DOHH2 (cell line): ENCODE results near the gene SLC16A1.

Experiments
- H3F3A ChIP-seq: fragments of 200-600 bp; sonication (generic), shearing (Covaris generic); 2 replicates; pipeline ENCODE4 v1.6.0; 2016; ENCODE audit warnings: antibody characterized with exemption, mild to moderate bottlenecking; ENCODE audit not compliant: control insufficient read depth, insufficient read depth
- H3K27ac ChIP-seq: fragments of 200-600 bp; sonication (generic); 2 replicates; pipeline ENCODE4 v1.5.1; 2014; ENCODE audit warnings: low read depth, mild to moderate bottlenecking, low read length, moderate library complexity
- H3K27me3 ChIP-seq: fragments of 200-600 bp; sonication (generic); 2 replicates; pipeline ENCODE4 v1.6.1; 2014; ENCODE audit warnings: mild to moderate bottlenecking, low read length, mixed read lengths; ENCODE audit not compliant: control insufficient read depth
- H3K36me3 ChIP-seq: fragments of 200-600 bp; sonication (generic); 2 replicates; pipeline ENCODE4 v1.6.1; 2014; ENCODE audit warnings: mild to moderate bottlenecking, low read length, moderate library complexity, mixed read lengths; ENCODE audit not compliant: control insufficient read depth
- H3K4me1 ChIP-seq: fragments of 200-600 bp; sonication (generic); 2 replicates; pipeline ENCODE4 v1.6.1; 2014; ENCODE audit warnings: mild to moderate bottlenecking, low read length, mixed read lengths; ENCODE audit not compliant: control insufficient read depth
- H3K4me2 ChIP-seq: fragments of 200-600 bp; sonication (generic); 2 replicates; pipeline ENCODE4 v1.6.0; 2014; ENCODE audit warnings: mild to moderate bottlenecking, low read length, moderate library complexity
- H3K4me3 ChIP-seq: fragments of 200-600 bp; sonication (generic); 2 replicates; pipeline ENCODE4 v1.5.1; 2014; ENCODE audit warnings: mild to moderate bottlenecking, low read length, mixed read lengths
- H3K79me2 ChIP-seq: fragments of 200-600 bp; sonication (generic); 2 replicates; pipeline ENCODE4 v1.6.1; 2014; ENCODE audit warnings: mild to moderate bottlenecking, low read length, mixed read lengths; ENCODE audit not compliant: control insufficient read depth
- H3K9me2 ChIP-seq: fragments of 200-600 bp; sonication (generic); replicated peaks from 2 replicates; pipeline ENCODE4 v1.6.1; 2014; ENCODE audit warnings: mild to moderate bottlenecking, low read length, mixed read lengths; ENCODE audit not compliant: control insufficient read depth
- H3K9me3 ChIP-seq: fragments of 200-600 bp; sonication (generic); 2 replicates; pipeline ENCODE4 v1.6.1; 2014; ENCODE audit warnings: antibody characterized with exemption, low read length, mixed read lengths; ENCODE audit not compliant: control insufficient read depth, insufficient read depth
- H4K20me1 ChIP-seq: fragments of 200-600 bp; sonication (generic); 2 replicates; pipeline ENCODE4 v1.6.0; 2014; ENCODE audit warnings: low read depth, mild to moderate bottlenecking, antibody characterized with exemption, low read length, moderate library complexity; ENCODE audit not compliant: control insufficient read depth, insufficient read depth
- EZH2phosphoT487 ChIP-seq: fragments of 200-600 bp; sonication (generic); IDR thresholded peaks from 2 replicates; pipeline ENCODE4 v1.6.1; 2017; ENCODE audit warnings: borderline replicate concordance, mild to moderate bottlenecking, antibody characterized with exemption, low read length, moderate library complexity, mixed read lengths
- TF ChIP-seq, protein P1 (sequence below): fragments of 200-600 bp; sonication (generic); IDR thresholded peaks from one replicate; pipeline ENCODE4 v1.5.1; 2014; ENCODE audit warnings: antibody characterized with exemption, mild to moderate bottlenecking, low read depth, low read length; ENCODE audit not compliant: poor library complexity, severe bottlenecking

SLC16A1 gene

DNA sequence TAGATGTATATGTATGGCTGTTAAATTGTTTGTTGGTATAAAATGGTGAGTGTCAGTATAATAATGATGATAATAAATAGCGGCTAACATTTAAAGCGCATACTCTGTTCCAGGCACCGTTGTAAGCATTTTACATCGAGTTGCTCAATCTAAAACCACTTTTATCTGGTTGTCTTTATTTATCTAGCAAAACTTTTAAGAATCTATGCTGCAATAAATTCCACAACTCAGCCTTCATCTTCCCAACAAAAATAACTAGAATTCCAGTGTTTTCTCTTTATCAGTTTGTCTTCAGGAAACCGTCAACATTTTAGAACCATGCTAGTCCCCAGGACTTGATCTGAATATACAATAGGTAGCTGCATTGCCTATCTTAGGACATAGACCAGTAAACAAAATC lies 19.3 kb upstream of the SLC16A1 start:
- Histone ChIP-seq H3K27me3 (no peaks in the 10 kb centered on the region), H3K9me3 (no peaks in the 10 kb centered on the region), H3F3A (no peaks in the 10 kb centered on the region), H4K20me1 (no peaks in the 10 kb centered on the region), H3K4me3 (no peak overlapping the region), H3K36me3 (peaks cover 7% of the 10 kb centered on the region), H3K79me2 (no peaks in the 10 kb centered on the region), H3K4me1 (no peaks in the 10 kb centered on the region), H3K9me2 (no peaks in the 10 kb centered on the region), H3K27ac (no peak overlapping the region), H3K4me2 (no peak overlapping the region)
- TF ChIP-seq EZH2phosphoT487, result no peak
- TF ChIP-seq, protein P1, sequence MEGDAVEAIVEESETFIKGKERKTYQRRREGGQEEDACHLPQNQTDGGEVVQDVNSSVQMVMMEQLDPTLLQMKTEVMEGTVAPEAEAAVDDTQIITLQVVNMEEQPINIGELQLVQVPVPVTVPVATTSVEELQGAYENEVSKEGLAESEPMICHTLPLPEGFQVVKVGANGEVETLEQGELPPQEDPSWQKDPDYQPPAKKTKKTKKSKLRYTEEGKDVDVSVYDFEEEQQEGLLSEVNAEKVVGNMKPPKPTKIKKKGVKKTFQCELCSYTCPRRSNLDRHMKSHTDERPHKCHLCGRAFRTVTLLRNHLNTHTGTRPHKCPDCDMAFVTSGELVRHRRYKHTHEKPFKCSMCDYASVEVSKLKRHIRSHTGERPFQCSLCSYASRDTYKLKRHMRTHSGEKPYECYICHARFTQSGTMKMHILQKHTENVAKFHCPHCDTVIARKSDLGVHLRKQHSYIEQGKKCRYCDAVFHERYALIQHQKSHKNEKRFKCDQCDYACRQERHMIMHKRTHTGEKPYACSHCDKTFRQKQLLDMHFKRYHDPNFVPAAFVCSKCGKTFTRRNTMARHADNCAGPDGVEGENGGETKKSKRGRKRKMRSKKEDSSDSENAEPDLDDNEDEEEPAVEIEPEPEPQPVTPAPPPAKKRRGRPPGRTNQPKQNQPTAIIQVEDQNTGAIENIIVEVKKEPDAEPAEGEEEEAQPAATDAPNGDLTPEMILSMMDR, result no peak

DNA sequence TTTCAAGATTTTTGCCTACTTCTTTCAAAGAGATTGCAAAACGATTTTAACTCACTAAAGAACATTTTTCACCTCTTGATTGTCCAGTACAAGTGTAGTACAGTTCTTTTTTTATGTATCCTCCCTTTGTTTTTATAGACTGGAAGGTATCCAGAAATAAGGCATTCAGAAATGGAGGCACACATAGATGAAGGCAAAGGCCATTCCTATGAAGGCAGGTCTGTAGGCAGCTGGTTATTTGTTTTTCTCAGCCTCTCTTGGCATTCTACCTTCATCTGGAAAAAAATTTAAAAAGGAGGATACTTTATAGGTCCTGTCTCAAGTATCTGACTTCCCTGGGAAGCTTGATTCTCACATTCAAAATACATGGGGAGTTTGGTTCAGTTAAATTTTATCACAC lies 18.6 kb upstream of the SLC16A1 start:
- no peaks in the 10 kb centered on the region for H3K79me2 ChIP-seq
- H3K27me3 ChIP-seq, result no peaks in the 10 kb centered on the region
- H3K4me3 ChIP-seq, result no peak overlapping the region
- peaks cover 7% of the 10 kb centered on the region for H3K36me3 ChIP-seq
- no peak for TF ChIP-seq EZH2phosphoT487
- TF ChIP-seq, protein P1, result no peak
- H3F3A ChIP-seq, result no peaks in the 10 kb centered on the region
- no peaks in the 10 kb centered on the region for H3K4me1 ChIP-seq
- H3K27ac ChIP-seq, result no peak overlapping the region
- no peaks in the 10 kb centered on the region for H3K9me3 ChIP-seq
- H3K4me2 ChIP-seq, result no peak overlapping the region
- H4K20me1 ChIP-seq, result no peaks in the 10 kb centered on the region
- H3K9me2 ChIP-seq, result no peaks in the 10 kb centered on the region

DNA sequence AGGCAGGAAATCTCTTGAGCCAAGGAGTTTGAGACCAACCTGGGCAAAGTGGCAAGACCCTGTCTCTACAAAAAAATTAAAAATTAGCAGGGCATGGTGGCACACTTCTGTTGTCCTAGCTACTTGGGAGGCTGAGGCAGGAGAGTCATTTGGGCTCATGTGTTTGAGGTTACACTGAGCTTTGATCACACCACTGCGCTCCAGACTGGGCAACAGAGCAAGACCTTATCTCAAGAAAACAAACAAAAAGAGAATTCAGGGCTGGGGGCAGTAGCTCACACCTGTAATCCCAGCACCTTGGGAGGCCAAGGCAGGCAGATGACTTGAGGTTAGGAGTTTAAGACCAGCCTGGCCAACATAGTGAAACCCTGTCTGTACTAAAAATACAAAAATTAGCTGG lies 17.8 kb upstream of the SLC16A1 start:
- Histone ChIP-seq H3K79me2 (no peaks in the 10 kb centered on the region), H3K9me2 (no peaks in the 10 kb centered on the region), H3K27me3 (no peaks in the 10 kb centered on the region), H4K20me1 (no peaks in the 10 kb centered on the region), H3K4me3 (no peak overlapping the region), H3K4me1 (no peaks in the 10 kb centered on the region), H3K4me2 (no peak overlapping the region), H3K9me3 (no peaks in the 10 kb centered on the region), H3K27ac (no peak overlapping the region), H3F3A (no peaks in the 10 kb centered on the region), H3K36me3 (peaks cover 8% of the 10 kb centered on the region)
- TF ChIP-seq, protein P1, result no peak
- no peak for TF ChIP-seq EZH2phosphoT487

DNA sequence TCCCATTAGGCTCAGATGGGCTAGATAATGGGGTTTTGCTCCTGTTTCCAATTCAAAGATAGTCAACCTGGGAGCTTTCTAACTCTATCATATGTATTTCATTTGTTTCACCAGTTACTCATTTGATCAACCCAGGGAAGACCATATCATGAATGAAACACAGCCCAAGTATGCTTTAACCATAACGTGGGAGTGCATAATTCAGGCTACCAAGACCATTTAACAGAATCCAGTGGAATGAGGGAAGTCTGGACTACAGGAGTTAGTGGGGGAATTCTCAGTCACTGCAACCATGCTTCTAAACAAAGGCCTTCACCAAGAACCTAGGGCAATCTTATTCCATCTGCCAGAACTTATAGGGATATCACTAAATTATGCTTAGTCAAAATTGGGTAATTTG lies 15.0 kb upstream of the SLC16A1 start:
- H3K4me2 ChIP-seq, result no peak overlapping the region
- no peak for TF ChIP-seq EZH2phosphoT487
- TF ChIP-seq, protein P1, result no peak

More for the DNA sequence above, 15.0 kb upstream of the SLC16A1 start:
- H3K27ac ChIP-seq, result no peak overlapping the region
- no peaks in the 10 kb centered on the region for H3K27me3 ChIP-seq
- H3K4me1 ChIP-seq, result no peaks in the 10 kb centered on the region
- no peaks in the 10 kb centered on the region for H4K20me1 ChIP-seq
- peaks cover 3% of the 10 kb centered on the region for H3K79me2 ChIP-seq
- H3K36me3 ChIP-seq, result peaks cover 33% of the 10 kb centered on the region
- no peaks in the 10 kb centered on the region for H3K9me2 ChIP-seq
- no peaks in the 10 kb centered on the region for H3K9me3 ChIP-seq
- H3K4me3 ChIP-seq, result no peak overlapping the region
- no peaks in the 10 kb centered on the region for H3F3A ChIP-seq
